PC-9 (cell line): ENCODE results near the gene INPP5A. TPM values are rescaled to one million over a fixed set of nuclear protein-coding genes. Genes with fewer than 3 reads are reported as not detected.
"Not testable (repeated sequence)": the region's sequence is repeated elsewhere in the genome, so short reads cannot be mapped to it uniquely, and the experiment has no call there.

Experiments
- BruUV-seq: library from RNA; stranded (reverse); fragments of 400-500 nt; replicated peaks from 2 replicates; lab custom pipeline; 2021; lab: Mats Ljungman, UMichigan
- CTCF ChIA-PET: fragments of 300-600 bp; sonication (Branson Sonifier 250); formaldehyde crosslinking; loops from one replicate; lab custom pipeline; 2022; ENCODE audit warnings: antibody characterized with exemption; lab: Charles Lee
- POLR2A ChIA-PET: fragments of 300-600 bp; sonication (Branson Sonifier 250); formaldehyde crosslinking; loops from one replicate; lab custom pipeline; 2022; ENCODE audit warnings: antibody characterized with exemption; ENCODE audit not compliant: unreplicated experiment; lab: Charles Lee
- DNase-seq, 2 experiments: peaks; one replicate each; pipeline versions ENCODE4 v3.0.0 to v3.0.0-alpha.2; 2015 to 2022; ENCODE audit warnings: mixed read lengths in 1 of 2
- H2AFZ ChIP-seq: fragments of 200-600 bp; sonication (generic); 2 replicates; pipeline ENCODE4 v1.8.1; 2017; ENCODE audit warnings: antibody characterized with exemption
- H3F3A ChIP-seq: fragments of 200-600 bp; sonication (generic); 2 replicates; pipeline ENCODE4 v1.8.1; 2017; ENCODE audit warnings: antibody characterized with exemption, mild to moderate bottlenecking, low read depth; ENCODE audit not compliant: insufficient read depth
- H3K27ac ChIP-seq: fragments of 200-600 bp; sonication (generic); 2 replicates; pipeline ENCODE4 v1.6.1; 2016; ENCODE audit warnings: mixed run types
- H3K27me3 ChIP-seq: fragments of 200-600 bp; sonication (generic); 2 replicates; pipeline ENCODE4 v1.6.1; 2016; ENCODE audit warnings: low read depth, mixed run types; ENCODE audit not compliant: insufficient read depth
- H3K36me3 ChIP-seq: fragments of 200-600 bp; sonication (generic); 2 replicates; pipeline ENCODE4 v1.6.1; 2016; ENCODE audit warnings: low read depth, mixed run types
- H3K4me1 ChIP-seq: fragments of 200-600 bp; sonication (generic); replicated peaks from 2 replicates; pipeline ENCODE4 v1.6.1; 2016; ENCODE audit warnings: mixed run types; ENCODE audit not compliant: insufficient read depth
- H3K4me2 ChIP-seq: fragments of 200-600 bp; sonication (generic); 2 replicates; pipeline ENCODE4 v1.6.1; 2017; ENCODE audit warnings: mixed run types
- H3K4me3 ChIP-seq: fragments of 200-600 bp; sonication (generic); 2 replicates; pipeline ENCODE4 v1.6.1; 2016; ENCODE audit warnings: mixed run types
- H3K79me2 ChIP-seq: fragments of 200-600 bp; sonication (generic); 2 replicates; pipeline ENCODE4 v1.6.1; 2017; ENCODE audit warnings: low read depth, mixed run types
- H3K9me2 ChIP-seq: fragments of 200-600 bp; sonication (generic); 2 replicates; pipeline ENCODE4 v1.8.1; 2017; ENCODE audit warnings: mild to moderate bottlenecking; ENCODE audit not compliant: insufficient read depth
- H3K9me3 ChIP-seq: fragments of 200-600 bp; sonication (generic); 2 replicates; pipeline ENCODE4 v1.8.1; 2016; ENCODE audit warnings: low read depth; ENCODE audit not compliant: insufficient read depth
- H4K20me1 ChIP-seq: fragments of 200-600 bp; sonication (generic); 2 replicates; pipeline ENCODE4 v1.8.1; 2017; ENCODE audit not compliant: insufficient read depth
- CTCF ChIP-seq: fragments of 200-600 bp; sonication (generic); conservative IDR thresholded peaks from 2 replicates; pipeline ENCODE4 v1.6.1; 2017; ENCODE audit warnings: mixed run types, antibody characterized with exemption, mild to moderate bottlenecking, moderate library complexity
- EZH2 ChIP-seq: fragments of 200-600 bp; sonication (generic); IDR thresholded peaks from 2 replicates; pipeline ENCODE4 v1.8.0; 2017; ENCODE audit warnings: antibody characterized with exemption, low read depth
- intact Hi-C: fragments of 100-400 bp; cut with micrococcal nuclease; formaldehyde crosslinking; loops from one replicate; pipeline ENCODE4 v1.10.0; 2022; ENCODE audit not compliant: unreplicated experiment
- total RNA-seq: library from RNA; stranded (reverse); gene quantifications from 2 replicates; pipeline ENCODE4 v1.2.3, GENCODE V29; 2021

Gene INPP5A
- total RNA-seq, 1 experiment from 2014 or later: 18.4 TPM

DNA sequence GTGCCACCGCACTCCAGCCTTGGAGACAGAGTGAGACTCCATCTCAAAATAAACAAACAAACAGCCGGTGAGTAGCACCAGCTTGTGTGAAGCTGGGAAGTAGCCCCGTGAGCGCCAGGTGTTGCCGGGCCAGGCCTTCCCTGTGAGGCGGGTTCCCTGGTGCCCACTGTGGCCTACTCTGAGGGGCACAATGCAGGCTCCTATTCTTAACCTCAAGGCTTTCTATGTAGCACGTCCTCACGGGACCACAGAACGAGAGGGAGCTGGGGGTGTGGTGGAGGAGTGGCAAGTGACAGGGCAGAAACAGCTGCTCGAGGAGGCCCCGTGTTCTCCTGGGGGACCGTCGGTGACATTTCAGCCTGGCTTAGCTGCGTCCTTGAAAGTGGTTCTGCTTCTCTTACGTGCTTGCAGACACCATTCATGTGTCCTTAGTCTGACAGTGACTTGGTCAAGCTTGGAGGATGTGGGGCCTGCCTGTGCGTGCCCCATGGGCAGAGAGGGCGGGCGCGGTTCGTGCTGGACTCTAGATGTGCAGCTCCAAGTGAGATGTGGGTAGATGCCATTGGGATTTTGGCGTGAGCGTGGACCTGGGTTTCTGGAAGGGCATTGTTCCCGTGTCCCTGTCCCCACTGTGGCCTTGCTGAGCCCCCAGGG lies 131.7 kb downstream of the INPP5A start:
- peaks cover 15% of the 10 kb centered on the region for H3K4me1 ChIP-seq
- no peak overlapping the region for H3K4me3 ChIP-seq
- no peaks in the 10 kb centered on the region for H3K9me3 ChIP-seq
- H3K36me3 ChIP-seq: no peaks in the 10 kb centered on the region
- H2AFZ ChIP-seq: no peak overlapping the region
- H3K27me3 ChIP-seq: no peaks in the 10 kb centered on the region
- BruUV-seq: no TSS peak
- ChIA-PET POLR2A (no interaction called here), CTCF (no interaction called here)
- no peaks in the 10 kb centered on the region for H4K20me1 ChIP-seq
- intact Hi-C loops: no loop called here
- no peak overlapping the region for H3K4me2 ChIP-seq
- H3F3A ChIP-seq: no peaks in the 10 kb centered on the region
- no peak for DNase-seq
- H3K9me2 ChIP-seq: no peaks in the 10 kb centered on the region
- H3K27ac ChIP-seq: no peak overlapping the region
- H3K79me2 ChIP-seq: no peaks in the 10 kb centered on the region
- TF ChIP-seq CTCF (no peak), EZH2 (no peak)

DNA sequence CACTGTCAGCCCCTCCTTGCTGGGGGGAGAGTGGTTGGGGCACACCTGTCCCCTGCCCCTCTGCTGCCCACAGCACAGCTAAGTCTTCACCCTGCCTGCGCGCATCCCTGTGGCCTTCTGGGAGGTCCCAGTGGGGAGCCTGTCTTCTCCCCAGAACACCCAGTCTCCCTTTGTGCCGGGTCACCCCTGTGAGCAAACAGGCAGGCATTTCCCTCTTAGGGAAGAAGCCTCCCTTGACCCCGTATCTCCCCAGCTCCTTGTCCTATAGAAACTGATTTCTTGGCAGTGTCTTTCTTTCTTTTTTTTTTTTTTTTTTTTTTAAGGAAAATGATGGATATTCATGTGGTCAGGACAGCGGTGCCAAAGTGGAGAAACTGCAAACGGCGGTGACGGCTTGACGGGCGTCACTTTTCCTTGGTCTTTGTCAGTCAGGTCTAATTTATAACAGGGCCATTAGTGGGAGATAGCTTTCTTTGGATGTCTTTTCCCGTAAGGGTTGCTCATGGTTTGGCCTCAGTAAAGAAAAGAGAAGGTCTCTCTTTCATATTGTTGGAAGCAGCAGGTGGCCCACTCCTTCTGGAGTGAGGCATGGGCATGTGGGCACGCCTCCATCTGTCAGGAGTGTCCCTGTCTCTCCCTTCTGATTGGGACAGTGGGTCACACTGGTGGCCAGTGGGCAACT lies 133.1 kb downstream of the INPP5A start:
- Histone ChIP-seq H3K79me2 (no peaks in the 10 kb centered on the region), H3K4me3 (no peak overlapping the region), H3K36me3 (no peaks in the 10 kb centered on the region), H3K9me3 (no peaks in the 10 kb centered on the region), H3K4me1 (peaks cover 15% of the 10 kb centered on the region), H2AFZ (no peak overlapping the region), H4K20me1 (no peaks in the 10 kb centered on the region), H3F3A (no peaks in the 10 kb centered on the region), H3K27me3 (no peaks in the 10 kb centered on the region), H3K9me2 (no peaks in the 10 kb centered on the region), H3K4me2 (no peak overlapping the region), H3K27ac (no peak overlapping the region)
- TF ChIP-seq EZH2: no peak
- TF ChIP-seq CTCF: no peak
- CTCF ChIA-PET: interaction anchor here (0.7 kb wide), 1 partner anchor 192 kb away, joined by 14 read pairs; no protein-coding TSS in a partner anchor
- intact Hi-C loops: no loop called here
- no TSS peak for BruUV-seq
- no peak for DNase-seq
- POLR2A ChIA-PET: no interaction called here

DNA sequence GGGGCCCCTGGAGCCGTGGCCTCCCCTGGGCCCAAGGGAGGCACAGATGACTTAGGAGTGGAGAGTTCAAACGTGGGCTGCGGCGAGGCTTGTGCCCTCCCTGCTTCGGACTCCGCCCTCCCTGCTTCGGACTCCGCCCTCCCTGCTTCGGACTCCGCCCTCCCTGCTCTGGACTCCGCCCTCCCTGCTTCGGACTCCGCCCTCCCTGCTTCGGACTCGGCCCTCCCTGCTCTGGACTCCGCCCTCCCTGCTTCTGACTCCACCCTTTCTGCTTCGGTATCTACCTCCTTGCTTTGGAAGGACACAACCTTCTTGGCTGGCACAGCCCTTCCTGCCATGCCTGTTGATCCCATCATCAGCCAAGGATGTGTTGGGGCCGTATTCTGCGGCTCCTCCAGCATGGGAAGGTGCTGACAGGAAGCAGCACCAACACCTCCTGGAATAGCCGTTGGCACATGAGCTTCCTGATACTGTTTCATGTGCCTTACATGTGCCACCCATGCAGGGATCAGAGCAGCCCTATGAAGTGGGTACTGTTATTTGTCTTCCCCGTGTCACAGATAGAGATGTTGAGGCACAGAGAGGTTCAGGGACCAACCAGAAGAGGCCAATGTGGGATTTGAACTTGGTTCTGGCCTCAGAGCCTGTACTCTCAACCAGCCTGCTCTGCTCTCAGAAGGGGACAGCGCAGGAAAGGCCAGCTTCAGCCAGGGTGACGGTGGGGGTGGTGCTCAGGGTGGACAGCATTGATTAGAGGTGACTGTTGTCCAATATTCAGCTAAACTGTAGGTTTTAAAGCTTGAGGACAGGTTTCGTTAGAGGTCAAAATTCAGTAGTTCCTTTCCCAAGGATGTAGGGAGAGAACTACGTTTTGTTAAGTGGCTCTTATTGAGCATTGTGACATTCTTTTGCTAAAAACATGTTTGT lies 133.9 kb downstream of the INPP5A start:
- H2AFZ ChIP-seq: no peak overlapping the region
- no peak overlapping the region for H3K4me2 ChIP-seq
- no peaks in the 10 kb centered on the region for H3K36me3 ChIP-seq
- no peak for DNase-seq
- TF ChIP-seq CTCF (no peak), EZH2 (no peak)
- no peak overlapping the region for H3K27ac ChIP-seq
- no peaks in the 10 kb centered on the region for H3K9me2 ChIP-seq
- intact Hi-C loops: no loop called here
- CTCF ChIA-PET: no interaction called here
- H3K9me3 ChIP-seq: no peaks in the 10 kb centered on the region
- no peaks in the 10 kb centered on the region for H3K27me3 ChIP-seq
- peaks cover 11% of the 10 kb centered on the region for H3K4me1 ChIP-seq
- no peak overlapping the region for H3K4me3 ChIP-seq
- no peaks in the 10 kb centered on the region for H4K20me1 ChIP-seq
- H3F3A ChIP-seq: no peaks in the 10 kb centered on the region
- POLR2A ChIA-PET: no interaction called here
- H3K79me2 ChIP-seq: no peaks in the 10 kb centered on the region
- BruUV-seq: no TSS peak

DNA sequence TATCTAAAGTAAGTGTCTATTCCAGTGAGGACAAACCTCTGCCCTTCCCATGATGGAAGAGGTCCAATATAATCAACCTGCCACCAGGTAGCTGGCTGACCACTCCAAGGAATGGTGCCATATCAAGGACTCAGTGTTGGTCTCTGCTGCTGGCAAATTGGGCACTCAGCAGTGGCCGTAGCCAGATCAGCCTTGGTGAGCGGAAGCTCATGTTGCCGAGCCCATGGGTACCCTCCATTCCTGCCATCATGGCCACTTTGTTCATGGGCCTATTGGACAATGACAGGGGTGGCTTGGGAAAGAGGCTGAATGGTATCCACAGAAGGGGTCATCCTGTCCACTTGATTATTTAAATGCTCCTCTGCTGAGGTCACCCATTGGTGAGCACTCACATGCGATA lies 136.2 kb downstream of the INPP5A start:
- H3K36me3 ChIP-seq, H3F3A ChIP-seq, H4K20me1 ChIP-seq, H3K4me2 ChIP-seq, DNase-seq, CTCF ChIA-PET, H3K79me2 ChIP-seq, H3K9me2 ChIP-seq, H3K9me3 ChIP-seq, H3K4me1 ChIP-seq, BruUV-seq, H2AFZ ChIP-seq, H3K27ac ChIP-seq, H3K4me3 ChIP-seq, H3K27me3 ChIP-seq, intact Hi-C loops: not testable (repeated sequence)
- POLR2A ChIA-PET: interaction anchor here (0.7 kb wide), 1 partner anchor 149 kb away, joined by 3 read pairs; no protein-coding TSS in a partner anchor
